Posterior vena cava (tissue), 2 donors: ENCODE results near the gene SYNE2. TPM values are rescaled to one million over a fixed set of nuclear protein-coding genes. Genes with fewer than 3 reads are reported as not detected.
A peak's percentile ranks its signal among the peaks of the same experiment; 100 is the strongest.
"Not testable (repeated sequence)": the region's sequence is repeated elsewhere in the genome, so short reads cannot be mapped to it uniquely, and the experiment has no call there.

Experiments used
- DNase-seq: peaks from one replicate; pipeline ENCODE4 v3.0.0-alpha.2; 2020; ENCODE audit warnings: low spot score
- intact Hi-C, 2 donors: fragments of 100-400 bp; cut with DNase I; formaldehyde crosslinking; loops; one replicate each; pipeline versions ENCODE4 v1.14.1 to v1.14.2; 2022 to 2023
- long read RNA-seq, 2 donors: library from polyadenylated mRNA; unstranded; transcript quantifications; one replicate each; pipeline ENCODE4 v2.0.0, GENCODE V29; 2020 to 2021
- total RNA-seq, 2 donors: library from RNA; stranded (reverse); fragmentation: NEBNext Ultra II Directional; extraction: Animal tissue kit (Norgen Biotek cat#: 25700); gene quantifications; one replicate each; pipeline ENCODE4 v1.2.1, GENCODE V29; 2021
- donor health status: DM: yes; HTN: yes; CAD: no.
- donor health status: DM: yes; HTN: yes; CAD: no.

Gene SYNE2, protein sequence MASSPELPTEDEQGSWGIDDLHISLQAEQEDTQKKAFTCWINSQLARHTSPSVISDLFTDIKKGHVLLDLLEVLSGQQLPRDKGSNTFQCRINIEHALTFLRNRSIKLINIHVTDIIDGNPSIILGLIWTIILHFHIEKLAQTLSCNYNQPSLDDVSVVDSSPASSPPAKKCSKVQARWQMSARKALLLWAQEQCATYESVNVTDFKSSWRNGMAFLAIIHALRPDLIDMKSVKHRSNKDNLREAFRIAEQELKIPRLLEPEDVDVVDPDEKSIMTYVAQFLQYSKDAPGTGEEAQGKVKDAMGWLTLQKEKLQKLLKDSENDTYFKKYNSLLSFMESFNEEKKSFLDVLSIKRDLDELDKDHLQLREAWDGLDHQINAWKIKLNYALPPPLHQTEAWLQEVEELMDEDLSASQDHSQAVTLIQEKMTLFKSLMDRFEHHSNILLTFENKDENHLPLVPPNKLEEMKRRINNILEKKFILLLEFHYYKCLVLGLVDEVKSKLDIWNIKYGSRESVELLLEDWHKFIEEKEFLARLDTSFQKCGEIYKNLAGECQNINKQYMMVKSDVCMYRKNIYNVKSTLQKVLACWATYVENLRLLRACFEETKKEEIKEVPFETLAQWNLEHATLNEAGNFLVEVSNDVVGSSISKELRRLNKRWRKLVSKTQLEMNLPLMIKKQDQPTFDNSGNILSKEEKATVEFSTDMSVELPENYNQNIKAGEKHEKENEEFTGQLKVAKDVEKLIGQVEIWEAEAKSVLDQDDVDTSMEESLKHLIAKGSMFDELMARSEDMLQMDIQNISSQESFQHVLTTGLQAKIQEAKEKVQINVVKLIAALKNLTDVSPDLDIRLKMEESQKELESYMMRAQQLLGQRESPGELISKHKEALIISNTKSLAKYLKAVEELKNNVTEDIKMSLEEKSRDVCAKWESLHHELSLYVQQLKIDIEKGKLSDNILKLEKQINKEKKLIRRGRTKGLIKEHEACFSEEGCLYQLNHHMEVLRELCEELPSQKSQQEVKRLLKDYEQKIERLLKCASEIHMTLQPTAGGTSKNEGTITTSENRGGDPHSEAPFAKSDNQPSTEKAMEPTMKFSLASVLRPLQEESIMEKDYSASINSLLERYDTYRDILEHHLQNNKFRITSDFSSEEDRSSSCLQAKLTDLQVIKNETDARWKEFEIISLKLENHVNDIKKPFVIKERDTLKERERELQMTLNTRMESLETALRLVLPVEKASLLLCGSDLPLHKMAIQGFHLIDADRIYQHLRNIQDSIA (N-terminal part only)
- total RNA-seq = 10 to 100 TPM; 63.4 to 83.9 TPM
- long read RNA-seq, donor 1, partial matches to known transcripts = 15 of 24 reads
- long read RNA-seq, donor 1, other reads (novel, unspliced or antisense) = 9 of 24 reads
- long read RNA-seq, donor 2, partial matches to known transcripts = 40 of 51 reads
- long read RNA-seq, donor 2, other reads (novel, unspliced or antisense) = 10 of 51 reads

DNA sequence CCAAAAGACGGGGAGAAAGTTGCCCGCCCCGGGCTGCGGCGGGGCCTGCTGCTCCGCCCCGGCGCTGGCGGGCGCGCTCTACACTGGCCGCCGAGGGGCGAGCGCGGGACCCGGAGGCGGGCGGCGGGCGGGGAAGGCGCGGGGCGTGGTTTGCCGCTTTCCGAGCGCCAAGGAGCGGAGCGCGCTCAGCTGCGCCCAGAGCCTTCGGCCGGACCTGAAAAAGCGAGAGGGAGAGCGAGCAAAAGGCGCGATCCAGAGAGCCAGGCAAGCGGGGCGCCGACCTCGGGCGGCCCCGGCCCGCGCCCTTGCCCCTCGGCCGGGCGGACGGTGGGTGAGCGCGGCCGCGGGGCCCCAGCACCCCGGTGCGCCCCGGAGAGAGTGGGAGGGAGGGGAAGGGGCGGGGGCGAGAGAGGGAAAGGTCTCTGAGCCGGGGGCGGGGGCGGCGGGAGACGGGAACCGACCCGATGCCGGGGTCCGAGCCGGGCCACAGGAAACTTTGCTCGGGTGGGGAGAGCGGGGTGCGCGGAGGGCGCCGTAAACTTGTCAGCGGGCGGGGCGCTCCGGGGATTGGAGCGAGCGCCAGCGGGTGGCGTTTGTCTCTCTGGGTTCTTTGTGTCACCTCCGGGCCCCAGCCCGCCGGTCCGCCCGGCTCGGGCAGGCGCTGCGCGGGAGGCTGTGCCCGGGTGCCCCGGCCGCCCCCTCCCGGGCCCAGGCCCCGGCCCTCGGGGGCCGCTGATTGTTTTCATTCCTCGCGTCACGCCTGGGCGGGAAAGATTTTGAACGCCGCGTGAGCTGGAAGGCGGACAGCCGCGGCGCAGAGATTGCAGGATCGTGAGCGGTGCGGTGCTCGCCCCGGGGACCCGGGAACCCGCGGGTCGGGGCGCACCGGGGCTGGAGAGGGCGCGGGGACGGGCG, at the start of gene SYNE2:
SYNE2 (plus strand) TSS at position 188 of the 915 bp plus-strand sequence. CDS start 56,145 bp downstream, outside the sequence.
- intact Hi-C loops = loop anchor here in 1 of 2 donors (5.0 kb wide), 1 partner anchor 39 kb away; no protein-coding TSS in a partner anchor

DNA sequence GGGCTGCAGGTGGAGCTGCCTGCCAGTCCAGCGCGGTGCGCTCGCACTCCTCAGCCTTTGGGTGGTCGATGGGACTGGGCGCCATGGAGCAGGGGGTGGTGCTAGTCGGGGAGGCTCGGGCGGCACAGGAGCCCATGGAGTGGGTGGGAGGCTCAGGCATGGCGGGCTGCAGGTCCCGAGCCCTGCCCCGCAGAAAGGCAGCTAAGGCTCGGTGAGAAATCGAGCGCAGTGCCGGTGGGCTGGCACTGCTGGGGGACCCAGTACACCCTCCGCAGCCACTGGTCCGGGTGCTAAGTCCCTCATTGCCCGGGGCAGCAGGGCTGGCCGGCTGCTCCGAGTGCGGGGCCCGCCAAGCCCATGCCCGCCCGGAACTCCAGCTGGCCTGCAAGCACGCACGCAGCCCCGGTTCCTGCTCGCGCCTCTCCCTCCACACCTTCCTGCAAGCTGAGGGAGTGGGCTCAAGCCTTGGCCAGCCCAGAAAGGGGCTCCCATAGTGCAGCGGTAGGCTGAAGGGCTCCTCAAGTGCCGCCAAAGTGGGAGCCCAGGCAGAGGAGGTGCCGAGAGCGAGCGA, 49.5 kb upstream of the SYNE2 start:
- DNase-seq = not testable (repeated sequence)
- intact Hi-C loops = loop anchor here in 1 of 2 donors (10.0 kb wide), 1 partner anchor 501 kb away; no protein-coding TSS in a partner anchor

More for the DNA sequence above, at the start of gene SYNE2:
- peak; percentile 91 for DNase-seq

DNA sequence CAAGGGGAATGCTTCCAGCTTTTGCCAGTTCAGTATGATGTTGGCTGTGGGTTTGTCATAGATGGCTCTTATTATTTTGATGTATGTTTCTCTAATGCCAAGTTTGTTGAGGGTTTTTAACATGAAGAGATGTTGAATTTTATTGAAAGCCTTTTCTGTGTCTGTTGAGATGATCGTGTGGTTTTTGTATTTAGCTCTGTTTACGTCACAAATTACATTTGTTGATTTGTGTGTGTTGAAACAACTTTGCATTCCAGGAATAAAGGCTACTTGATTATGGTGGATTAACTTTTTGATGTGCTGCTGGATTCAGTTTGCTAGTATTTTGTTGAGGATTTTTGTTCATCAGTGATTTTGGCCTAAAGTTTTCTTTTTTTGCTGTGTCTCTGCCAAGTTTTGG, 46.7 kb upstream of the SYNE2 start:
- intact Hi-C loops = loop anchor here in 1 of 2 donors (10.0 kb wide), 1 partner anchor 499 kb away; no protein-coding TSS in a partner anchor
- DNase-seq = not testable (repeated sequence)

DNA sequence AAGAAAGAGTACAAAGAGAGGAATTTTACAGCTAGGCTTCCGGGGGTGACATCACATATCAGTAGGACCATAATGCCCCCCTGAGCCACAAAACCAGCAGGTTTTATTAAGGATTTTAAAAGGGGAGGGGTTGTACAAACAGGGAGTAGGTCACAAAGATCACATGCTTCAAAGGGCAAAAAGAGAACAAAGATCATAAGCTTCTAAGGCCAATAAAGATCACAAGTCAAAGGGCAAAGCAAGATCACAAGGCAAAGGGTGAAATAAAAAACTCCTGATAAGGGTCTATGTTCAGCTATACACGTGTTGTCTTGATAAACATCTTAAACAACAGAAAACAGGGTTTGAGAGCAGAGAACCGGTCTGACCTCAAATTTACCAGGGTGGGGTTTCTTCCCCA, 41.1 kb upstream of the SYNE2 start:
- intact Hi-C loops, DNase-seq: not testable (repeated sequence)

DNA sequence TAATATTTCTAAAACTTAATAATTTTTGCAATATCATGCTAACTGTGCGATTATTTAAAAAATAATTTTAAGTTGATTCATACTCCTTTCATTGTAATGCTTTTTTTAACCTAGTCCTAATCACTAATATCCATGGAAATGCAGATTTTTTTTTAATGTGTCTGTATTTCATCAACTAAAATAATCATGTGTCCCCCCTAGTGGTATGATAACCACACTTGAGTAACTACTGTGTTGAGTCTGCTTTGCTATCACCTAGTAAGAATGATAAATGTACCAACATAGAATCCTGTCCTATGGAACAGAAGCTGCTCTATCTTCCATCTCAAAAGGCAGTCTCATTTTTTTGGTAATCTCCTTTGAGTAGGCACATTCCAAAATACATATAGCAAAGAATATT, 19.1 kb upstream of the SYNE2 start:
- intact Hi-C loops = no loop called here
- DNase-seq = no peak

DNA sequence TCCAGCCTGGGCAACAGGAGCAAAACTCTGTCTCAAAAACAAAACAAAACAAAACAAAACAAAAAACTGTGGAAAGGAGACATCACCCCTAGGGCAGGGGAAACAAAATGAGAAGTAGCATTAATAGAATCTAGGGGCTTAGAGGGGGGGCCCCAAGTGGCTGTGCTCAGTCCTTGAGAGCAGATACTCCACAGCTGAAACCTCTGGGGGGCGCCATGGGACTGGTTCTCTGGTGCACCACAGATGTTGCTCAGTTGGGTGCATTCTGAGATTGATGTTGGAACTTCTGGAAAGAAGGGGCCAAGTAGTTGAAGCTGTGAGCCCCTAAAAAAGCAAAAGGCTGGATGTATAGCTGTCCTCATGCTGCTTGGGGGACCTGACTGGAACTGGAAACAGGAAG, 11.8 kb upstream of the SYNE2 start:
- DNase-seq = no peak
- intact Hi-C loops = no loop called here

DNA sequence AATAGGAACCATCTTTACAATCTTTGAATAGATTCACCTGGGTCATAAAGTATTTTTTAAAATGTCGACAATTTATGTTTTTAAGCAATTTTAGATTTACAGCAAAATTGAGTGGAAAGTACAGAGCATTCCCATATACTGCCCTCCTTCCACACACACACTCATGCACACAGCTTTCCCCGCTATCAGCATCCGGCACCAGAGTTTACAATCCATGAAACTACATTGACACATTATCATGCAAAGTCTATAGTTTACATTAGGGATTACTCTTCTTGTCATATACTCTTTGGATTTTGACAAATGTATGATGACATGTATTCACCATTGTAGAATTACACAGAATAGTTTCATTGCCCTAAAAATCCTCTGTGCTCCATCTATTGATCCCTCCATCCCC, 9.0 kb upstream of the SYNE2 start:
- intact Hi-C loops = no loop called here
- DNase-seq = no peak

DNA sequence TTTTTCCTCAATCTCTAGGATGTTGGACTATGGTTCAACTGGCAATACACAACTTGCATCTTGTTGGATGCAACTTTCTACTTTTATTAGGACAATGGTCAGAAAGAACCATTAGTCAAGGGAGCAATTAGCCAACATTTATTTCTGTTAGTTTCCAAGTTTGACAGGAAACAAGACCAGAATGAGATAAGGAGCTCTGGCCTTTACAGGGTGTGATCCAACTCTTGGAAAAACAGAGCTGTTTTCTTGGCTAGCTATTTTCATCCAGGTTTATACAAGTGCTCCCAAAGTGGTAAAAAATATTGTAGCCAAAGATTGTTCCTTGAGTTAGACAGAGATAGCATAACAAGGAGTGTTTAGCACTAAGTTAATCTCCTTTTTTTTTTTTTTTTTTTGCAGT, 3.9 kb upstream of the SYNE2 start:
- DNase-seq = no peak
- intact Hi-C loops = no loop called here

DNA sequence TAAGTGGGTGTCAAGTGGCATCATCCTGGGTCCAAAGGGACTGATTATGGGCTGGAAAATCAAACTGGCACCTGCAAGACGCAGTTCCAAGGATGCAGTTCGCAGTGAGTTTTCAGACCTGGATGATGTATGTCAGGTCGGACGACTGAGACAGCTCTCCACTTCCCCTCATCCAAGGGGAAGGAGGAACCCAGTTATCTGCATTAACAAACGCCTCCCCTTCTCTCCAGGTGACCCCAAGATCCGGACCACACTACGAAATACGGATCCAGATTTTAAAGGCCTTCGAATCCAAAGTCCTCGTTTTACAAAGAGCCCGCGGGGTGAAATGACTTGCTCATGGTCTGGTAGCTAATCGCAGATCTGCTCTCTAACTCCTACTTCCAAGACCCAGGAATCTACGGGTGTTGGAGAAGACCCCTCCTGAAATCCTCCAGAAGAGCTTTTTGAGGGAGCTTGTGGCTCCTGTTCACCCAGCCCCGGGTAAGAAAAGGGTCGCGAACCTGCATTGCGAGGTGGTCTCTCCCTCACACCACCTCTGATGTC, 460 bp upstream of the SYNE2 start:
- intact Hi-C loops = loop anchor here in 1 of 2 donors (5.0 kb wide), 1 partner anchor 40 kb away; no protein-coding TSS in a partner anchor

DNA sequence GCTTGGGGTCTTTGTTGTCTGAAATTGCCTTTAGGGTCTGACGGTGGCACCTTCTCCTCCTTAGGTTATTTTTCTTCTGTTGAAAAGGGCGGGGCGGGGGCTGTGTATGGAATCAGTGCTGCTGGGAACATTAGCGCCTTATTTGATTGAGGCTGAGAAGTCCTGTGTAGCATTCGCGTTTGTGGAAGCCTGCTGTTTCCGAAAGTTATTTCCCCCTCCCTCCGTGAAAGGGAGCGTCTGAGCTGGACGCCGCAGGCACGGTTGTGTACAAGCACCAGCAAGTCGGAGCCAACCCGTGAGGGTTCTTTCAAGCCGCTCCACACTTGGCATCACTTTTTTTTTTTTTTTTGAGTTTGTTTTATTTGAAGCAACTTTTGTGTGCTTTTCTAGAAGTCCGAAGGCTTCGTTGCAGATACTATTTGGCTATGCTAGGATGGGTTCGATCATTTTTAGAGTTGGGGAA, 1.1 kb downstream of the SYNE2 start:
- intact Hi-C loops = loop anchor here in 1 of 2 donors (5.0 kb wide), 1 partner anchor 38 kb away; no protein-coding TSS in a partner anchor
- no peak for DNase-seq

More for the DNA sequence above, 460 bp upstream of the SYNE2 start:
- no peak for DNase-seq

DNA sequence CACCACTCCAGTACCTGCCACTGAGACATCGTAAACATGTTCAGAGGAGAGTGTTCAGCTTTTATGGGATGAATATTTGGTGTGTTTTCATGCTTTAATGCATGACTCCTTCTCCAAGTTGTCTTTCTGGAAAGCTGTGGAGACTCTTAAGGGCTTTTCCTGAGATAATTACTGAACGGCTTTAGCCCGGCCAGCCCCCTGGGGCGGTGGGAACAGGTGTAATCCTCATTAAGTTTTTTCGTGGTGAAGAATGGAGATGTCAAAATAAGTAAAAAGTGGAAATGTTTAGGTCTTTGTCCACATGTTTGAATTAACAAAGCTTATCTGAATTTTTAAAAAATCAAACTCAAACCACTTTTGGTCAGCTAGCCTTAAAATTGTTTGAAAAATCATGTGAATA, 1.5 kb downstream of the SYNE2 start:
- intact Hi-C loops = loop anchor here in 1 of 2 donors (5.0 kb wide), 1 partner anchor 38 kb away; no protein-coding TSS in a partner anchor
- no peak for DNase-seq

DNA sequence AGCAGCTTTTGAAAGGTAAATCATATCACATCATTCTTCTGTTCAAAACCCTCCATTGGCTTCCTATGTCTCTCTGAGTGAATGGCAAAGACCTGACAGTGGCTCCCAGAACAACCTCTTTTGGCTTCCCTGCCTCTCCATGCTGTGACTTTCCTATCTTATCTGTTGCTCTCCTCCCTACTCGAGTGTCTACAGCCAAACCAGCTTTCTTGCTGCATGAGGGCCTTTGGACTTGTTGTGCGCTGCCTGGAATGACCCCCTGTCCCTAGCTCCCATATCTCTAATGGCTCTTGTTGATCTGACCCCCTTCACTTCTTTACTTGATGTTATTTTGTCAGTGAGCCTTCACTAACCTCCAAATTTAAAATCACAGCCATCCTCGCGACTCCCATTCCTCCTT, 2.5 kb downstream of the SYNE2 start:
- no peak for DNase-seq
- intact Hi-C loops = no loop called here

DNA sequence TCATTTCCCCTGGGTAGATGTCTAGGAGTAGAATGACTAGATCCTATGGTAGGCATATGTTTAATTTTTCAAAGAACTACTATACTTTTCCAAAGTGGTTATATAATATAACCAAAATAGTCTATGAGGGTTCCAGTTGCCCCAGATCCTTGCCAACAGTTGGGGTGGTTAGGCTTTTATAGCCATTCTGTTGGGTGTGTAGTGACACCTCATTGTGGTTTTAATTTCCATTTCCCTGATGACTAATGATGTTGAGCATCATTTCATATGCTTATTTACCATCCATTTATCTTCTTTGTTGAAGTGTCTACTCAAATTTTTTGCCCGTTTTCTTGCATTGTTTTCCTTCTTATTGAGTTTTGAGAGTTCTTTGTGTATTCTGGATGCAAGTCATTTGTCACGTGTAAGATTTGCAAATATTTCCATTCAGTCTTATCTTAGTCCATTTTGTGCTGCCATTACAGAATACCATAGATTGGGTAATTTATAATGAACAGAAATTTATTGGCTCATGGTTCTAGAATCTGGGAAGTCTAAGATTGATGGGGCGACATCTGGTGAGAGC, 4.7 kb downstream of the SYNE2 start:
- DNase-seq = no peak
- intact Hi-C loops = no loop called here

DNA sequence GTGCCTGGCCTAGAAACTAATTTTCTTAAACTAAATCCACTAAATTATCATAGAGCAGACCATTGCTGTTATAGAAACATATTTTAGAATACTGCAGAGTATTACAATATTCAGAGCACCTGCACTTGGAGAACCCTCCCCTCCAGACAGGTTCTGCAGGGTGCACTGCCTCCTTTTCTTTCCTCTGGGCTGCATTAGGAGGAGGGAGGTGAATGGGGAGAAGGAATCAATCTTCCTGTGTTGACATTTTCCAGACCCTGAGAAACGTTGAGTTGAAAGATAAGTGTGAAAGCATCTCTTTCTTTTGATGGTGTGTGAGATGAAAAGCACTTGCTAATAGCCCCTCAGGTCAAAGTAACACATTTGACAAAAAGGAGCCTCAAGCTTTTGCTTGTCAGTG, 7.3 kb downstream of the SYNE2 start:
- DNase-seq = no peak
- intact Hi-C loops = no loop called here

DNA sequence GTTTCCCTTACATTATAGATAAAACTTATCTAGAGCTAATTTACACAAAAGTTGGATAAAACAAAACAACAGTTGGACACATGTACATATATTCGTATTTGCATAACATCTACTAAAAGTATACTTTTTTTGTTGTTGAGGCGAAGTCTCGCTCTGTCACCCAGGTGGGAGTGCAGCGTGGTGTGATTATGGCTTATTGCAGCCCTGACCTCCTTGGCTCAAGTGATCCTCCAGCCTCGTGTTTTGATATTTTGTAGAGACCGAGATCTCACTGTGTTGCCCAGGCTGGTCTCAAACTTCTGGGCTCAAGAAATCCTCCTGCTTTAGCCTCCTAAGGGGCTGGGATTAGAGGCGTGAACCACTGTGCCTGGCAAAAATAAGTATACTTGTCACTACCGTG, 9.4 kb downstream of the SYNE2 start:
- intact Hi-C loops = no loop called here
- no peak for DNase-seq

DNA sequence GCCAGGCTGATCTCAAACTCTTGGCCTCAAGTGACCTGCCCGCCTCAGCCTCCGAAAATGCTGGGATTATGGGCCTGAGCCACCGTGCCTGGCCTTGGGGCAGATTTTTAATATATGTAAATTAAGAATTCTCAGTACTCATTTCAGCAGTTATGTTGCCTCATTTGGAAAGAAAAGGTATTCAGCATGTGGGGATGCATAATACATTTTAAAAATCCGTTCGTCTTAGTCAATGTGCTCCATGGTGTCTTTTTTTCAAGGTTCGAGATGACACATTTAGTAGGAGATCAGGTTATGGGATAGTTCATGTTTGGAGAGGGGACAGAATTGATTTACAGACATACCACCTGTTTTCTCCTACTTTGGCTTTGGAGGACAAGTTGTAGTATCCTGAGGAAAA, 10.2 kb downstream of the SYNE2 start:
- intact Hi-C loops = no loop called here
- no peak for DNase-seq

DNA sequence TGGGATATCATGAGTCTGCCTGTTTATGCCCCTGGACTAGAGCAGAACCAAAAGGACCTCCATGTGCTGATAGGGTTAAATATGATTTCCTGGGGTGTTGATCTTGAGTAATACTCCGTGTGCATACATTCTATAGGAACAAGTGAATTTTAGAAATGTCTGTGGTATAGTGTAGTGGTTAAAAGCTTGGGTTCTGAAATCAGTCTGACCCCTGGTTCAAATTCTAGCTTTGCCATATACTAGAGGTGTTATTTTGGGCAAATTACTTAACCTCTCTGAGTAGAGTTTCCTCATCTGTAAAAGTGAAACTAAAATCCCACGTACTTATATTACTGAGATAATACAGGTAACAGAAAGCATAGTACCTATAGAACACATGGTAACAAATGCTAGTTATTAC, 12.0 kb downstream of the SYNE2 start:
- intact Hi-C loops, DNase-seq: not testable (repeated sequence)
